Stimulated activated CD8-positive, alpha-beta memory T cell treated with anti-CD3 and anti-CD28 coated beads, Interleukin-12 subunit alpha, Interleukin-12 subunit beta, amount 100 ng/mL, for 4 hours (primary cell): ENCODE data around the gene SLAMF9.
A peak's percentile ranks its signal among the peaks of the same experiment; 100 is the strongest.

Experiments used
- DNase-seq: peaks from one replicate; pipeline ENCODE4 v3.0.0-alpha.2; 2020; ENCODE audit warnings: low read depth

Gene SLAMF9

DNA sequence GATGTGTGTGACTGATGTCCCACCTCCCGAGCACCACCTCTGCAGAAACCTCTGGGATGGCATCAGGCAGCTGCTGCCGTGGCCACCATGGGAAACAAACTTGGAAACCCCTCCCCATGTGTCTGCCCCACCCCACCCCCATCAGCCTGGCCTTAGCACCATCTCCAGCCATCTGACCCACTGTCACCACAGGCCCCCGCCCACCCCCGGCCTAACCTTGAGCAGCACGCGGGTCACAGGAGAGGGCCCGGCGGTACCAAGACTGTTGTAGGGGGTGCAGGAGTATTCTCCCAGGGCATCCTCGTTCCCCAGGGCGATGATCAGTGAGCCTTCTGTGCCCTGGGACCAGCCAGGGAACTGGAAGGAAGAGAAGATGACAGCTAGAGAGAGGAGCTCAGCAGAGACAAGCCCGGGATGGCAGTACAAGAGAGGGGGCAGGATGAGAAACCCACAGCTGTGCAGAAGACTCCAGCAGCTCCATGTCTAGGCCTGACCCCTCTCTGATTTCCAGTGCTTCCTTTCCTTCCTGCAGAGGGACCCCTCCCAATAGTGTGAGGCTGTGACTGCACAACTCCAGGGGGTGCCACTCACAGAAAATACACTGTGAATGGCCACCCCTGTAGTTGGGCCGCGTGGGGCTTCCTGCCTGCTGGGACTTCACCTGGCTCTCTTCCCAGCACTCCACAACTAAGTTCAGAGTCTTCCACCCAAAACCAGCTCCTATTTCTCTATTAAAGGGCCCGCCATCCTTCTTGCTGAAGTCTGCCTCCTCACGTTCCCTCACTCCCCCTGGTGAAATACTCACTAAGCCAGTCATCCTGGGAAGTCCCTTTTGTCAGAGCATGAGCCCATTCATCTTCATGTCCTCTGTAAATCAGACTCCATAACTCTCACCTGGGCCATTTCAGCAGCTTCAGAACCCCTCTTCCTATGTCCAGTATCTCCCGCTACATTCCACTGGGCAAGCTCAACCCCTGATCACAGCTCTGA is 21.4 kb downstream of the SLAMF9 start:
- no peak for DNase-seq

DNA sequence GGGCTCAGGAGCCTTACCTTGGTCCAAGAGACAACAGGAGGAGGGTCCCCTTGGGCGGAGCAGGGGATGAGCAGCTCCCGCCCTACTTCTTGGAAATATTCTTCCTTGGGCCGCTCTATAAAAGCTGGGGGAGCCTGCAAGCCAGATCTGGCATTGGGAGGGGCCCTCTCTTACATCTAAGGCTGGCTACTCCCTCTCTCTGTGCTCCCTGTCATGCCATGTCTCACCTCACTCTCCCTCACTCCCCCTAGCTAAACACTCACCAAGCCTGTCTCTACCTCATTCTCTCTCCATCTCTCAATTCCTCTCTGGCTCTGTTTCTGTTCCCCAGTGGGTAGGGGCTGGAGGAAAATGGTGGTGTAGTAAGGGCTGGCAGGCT is 22.3 kb downstream of the SLAMF9 start:
- no peak for DNase-seq

GRCh38 chr1:159931101-159931794 is 22.8 kb downstream of the SLAMF9 start:
- no peak for DNase-seq

DNA sequence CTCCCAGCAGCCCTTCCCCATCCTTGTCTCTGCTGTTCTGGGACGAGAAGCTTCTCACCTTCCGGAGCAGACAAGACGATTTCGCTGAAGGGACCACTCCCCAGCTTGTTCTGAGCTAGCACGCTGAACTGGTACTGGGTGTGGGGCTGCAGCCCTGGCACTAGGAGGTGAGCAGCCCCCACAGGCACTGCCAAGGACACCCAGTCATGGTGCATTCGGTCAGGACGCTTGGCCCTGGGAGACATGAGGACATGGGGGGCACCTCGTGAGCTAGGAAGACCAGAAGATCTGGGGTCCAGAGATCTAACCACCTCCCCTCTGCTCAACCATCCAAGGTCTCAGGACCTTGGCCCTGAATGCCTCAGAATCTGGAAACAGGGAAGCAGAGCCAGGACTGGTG is 23.4 kb downstream of the SLAMF9 start:
- no peak for DNase-seq

DNA sequence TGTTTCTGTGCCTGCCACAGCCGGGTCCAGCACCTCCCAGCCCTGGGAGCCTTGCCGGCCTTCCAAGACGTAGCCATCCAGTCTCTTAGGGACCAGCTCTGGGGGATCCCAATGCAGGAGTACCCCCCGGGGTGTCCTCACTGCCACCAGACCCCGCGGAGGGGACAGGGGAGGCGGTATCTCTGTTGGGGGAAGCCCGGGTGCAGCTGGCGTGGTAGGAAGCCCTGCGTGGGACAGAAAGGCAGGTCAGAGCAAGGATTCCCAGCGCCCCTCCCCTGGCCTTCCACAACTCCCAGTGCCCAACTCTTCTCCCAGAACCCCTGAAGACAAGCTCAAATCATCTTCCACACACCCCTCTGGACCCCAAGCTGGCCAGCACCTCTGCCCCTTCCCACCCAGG is 23.8 kb downstream of the SLAMF9 start:
- DNase-seq, result no peak

GRCh38 chr1:159929155-159930051 is 24.6 kb downstream of the SLAMF9 start:
- DNase-seq, result no peak

DNA sequence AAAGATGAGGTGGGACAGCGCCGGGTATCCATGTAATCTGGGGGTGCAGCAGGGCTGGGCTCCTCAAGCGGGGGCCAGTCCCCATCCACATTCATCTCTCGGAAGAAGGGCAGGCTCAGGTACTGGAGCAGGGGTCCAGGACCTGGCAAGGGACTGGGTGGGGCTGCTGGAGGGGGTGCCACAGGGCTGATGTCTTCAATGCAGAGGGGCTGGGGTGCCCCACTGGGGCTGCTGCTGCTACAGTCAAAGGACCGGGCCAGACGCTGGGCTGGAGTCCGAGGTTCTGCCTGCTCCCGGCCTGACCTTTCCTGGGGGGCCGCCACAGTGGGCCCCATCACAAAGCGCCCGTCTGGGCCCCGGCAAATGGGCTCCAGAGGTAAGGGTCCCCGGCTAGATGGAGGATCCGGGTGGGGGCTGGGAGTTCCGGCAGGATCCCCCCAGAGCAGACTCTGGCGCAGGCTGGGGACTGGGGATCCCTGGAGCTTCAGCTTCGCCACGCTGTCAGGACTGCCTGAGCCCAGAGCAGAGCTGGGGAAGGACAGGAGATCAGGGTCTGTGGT is 25.5 kb downstream of the SLAMF9 start:
- no peak for DNase-seq

GRCh38 chr1:159927849-159928431 is 26.1 kb downstream of the SLAMF9 start:
- no peak for DNase-seq

DNA sequence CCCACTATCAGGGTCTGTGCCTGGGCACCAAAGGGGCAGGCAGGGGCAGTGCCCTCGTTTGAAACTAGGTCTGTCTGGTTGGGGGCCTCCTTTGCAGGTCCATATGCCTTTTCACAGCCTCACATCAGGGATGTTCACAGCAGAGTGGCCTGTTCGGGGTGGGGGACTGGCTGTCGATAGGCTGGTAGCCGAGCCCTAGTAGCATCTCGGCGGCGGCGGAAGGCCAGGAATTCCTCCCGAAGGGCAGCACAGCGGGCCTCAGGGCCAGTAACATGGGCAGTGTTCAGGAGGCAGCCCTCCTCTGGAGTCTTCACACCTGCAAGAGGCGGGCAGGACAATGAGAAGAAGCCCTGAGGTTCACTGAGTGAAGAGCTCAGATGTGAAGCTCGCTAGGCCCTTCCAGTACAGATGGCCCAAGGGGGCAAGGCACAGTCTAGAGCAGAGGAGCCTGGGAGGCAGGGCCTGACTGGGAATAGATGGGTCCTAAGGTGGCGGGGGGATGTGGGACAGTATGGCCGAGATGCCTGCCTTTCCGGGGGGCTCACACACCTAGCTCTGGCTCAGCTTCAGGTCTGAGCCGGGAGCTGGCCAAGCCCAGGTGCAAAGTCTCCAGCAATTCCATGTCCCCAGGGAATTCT is 26.7 kb downstream of the SLAMF9 start:
- DNase-seq, result no peak

DNA sequence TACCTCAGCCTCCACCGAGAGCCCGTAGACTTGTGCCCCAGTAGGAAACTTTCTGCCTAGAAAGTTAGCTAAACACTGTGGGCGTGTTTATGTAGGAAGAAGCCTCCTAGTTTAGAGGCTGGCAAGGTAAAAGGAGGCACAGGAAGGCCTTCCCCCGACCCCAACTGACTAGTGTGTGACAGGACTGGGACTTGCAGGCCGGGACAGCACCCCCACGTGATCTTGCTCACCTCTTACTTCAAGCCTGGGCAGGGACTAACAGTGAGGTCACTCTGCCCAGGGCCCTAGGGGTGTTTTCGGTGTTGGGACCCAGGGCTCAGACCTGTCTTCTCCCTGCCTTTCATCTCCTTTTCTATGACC is 28.3 kb downstream of the SLAMF9 start:
- DNase-seq, result no peak

DNA sequence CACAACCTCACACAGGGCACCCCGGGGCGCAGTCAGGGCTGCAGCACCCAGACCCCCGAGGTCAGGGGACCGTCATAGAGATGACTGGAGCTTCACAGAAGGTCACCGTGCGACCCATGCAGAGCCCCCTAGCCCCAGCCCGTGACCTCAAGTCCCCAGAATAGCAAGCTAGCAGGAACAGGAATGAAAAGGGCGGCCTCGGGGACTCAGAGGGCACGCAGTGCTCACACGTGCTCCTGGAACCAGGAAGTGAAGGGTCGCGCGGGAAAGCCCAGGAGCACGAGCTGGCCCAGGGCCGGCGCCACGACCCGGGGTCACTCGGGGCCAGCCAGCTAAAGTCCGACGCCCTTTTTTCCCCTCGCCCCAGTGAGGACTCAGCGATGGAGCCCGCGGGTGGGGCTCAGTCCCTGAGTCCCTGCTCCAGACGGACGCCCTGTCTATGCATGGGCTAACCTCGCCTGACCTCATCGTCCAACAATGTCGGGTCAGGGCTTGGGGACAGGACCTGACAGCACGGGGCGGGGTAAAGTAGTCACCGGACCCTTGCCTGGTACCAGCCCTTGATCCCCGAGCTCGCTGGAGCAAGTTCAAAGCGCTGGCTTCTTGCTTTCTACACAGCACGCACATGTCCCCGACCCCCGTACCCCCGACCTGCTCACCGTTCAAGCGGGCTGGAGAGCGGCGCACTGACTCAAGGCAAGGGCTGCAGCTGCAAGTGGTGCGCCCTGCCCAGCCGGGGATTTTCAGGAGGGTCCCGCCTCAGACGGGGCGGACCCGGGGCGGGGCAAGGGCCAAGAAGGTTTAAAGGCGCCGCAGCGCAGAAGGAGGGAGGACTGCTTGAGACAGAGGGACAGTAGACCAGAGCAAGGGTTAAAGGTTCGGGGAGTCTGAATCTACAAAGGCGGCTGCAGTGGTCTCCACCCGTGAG is 29.0 kb downstream of the SLAMF9 start, which contains the start of gene TAGLN2:
TAGLN2 (minus strand) TSS at position 717 of the 928 bp plus-strand sequence. CDS start 4,998 bp downstream, outside the sequence.
- DNase-seq, result peak; percentile 83

GRCh38 chr1:159924025-159924790 is 29.8 kb downstream of the SLAMF9 start:
- peak; percentile 55 for DNase-seq

- peak; percentile 66 for DNase-seq
Measured at GRCh38 chr1:159923203-159924024, 30.6 kb downstream of the SLAMF9 start.

DNA sequence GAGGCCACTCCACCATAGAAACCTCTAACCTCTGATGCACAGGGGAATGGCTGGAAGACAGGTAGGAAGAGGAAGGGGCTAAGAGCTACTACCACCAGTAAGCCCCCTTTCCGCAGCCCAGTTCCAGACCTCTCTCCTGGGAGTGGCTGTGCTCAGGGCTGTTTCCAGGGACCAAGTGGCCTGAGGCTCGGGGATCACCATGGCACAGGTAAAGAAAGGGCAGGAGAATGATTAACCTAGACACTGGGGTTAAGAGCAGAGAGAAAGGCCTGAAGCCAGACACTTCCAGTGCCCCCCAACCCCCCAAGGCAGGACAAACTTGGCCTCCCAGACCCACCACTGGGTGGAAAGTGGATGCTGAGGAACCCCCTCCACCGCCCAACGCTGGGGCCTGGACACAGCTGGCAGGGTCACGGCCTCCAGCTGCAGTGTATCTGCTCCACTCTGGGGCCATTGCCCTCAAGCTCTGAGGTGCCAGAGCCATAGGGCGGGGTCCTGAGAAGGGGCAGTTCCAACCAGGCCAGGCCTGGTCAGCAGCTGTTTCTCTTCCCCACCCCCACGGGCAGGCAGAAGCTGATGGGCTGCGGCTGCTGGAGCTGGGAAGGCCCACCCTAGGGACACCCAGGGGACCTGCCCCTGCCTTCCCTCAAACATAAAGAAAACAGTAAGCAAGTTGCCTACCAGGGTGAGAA is 31.4 kb downstream of the SLAMF9 start:
- no peak for DNase-seq

- no peak for DNase-seq
Measured at GRCh38 chr1:159921700-159922504, 32.1 kb downstream of the SLAMF9 start.

GRCh38 chr1:159921251-159921650 is 32.8 kb downstream of the SLAMF9 start:
- no peak for DNase-seq

DNA sequence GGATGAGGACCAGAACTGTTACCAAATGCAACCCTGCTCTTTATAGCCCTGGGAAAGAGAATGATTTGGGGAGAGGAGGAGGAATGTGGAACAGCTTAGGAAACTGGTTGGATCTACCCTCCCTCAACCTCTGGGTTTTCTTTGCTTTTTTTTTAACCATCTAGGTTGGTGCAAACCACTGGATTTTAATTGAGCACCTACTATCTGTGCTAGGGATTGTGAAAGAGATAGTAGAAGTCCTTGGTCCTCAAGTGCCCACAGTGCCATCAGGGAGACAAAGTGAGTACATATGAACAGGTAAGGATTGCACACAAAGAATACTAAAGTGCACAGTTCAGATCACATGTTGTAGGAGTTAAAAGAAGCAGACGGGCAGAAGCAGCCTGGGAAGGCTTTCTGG is 33.4 kb downstream of the SLAMF9 start:
- DNase-seq, result no peak
